HTR-8/SVneo (cell line): Measurements from ENCODE around the gene NUFIP2.

ENCODE experiments used
- DNase-seq: peaks from one replicate; pipeline ENCODE4 v3.0.0; 2011; ENCODE audit warnings: low spot score, mixed read lengths; ENCODE audit not compliant: insufficient read length
- FAIRE-seq: peaks from 2 replicates; lab custom pipeline; 2011; peaks lifted over from hg19 to GRCh38; lab: Jason Lieb, UNC

Gene NUFIP2

GRCh38 chr17:29207975-29208374, 86.0 kb downstream of the NUFIP2 start:
- no peak for FAIRE-seq

More at GRCh38 chr17:29207975-29208374, 86.0 kb downstream of the NUFIP2 start:
- no peak for DNase-seq
